H1 (cell line): ENCODE measurements around the gene PTPA. TPM values are rescaled to one million over a fixed set of nuclear protein-coding genes. Genes with fewer than 3 reads are reported as not detected.

Experiments used
- CTCF ChIA-PET: fragments of 300-600 bp; sonication (Branson Sonifier 250); formaldehyde crosslinking; loops from one replicate; lab custom pipeline; 2021; ENCODE audit not compliant: partially characterized antibody; lab: Charles Lee
- POLR2A ChIA-PET: fragments of 300-600 bp; sonication (Branson Sonifier 250); formaldehyde crosslinking; loops from one replicate; lab custom pipeline; 2021; ENCODE audit warnings: inconsistent platforms; ENCODE audit not compliant: partially characterized antibody; lab: Charles Lee
- DNase-seq, 2 experiments: peaks; one replicate each; pipeline versions ENCODE4 v3.0.0 to v3.0.0-alpha.2; 2010 to 2022; ENCODE audit warnings: low spot score in 2 of 2, low read depth in 1 of 2, mixed read lengths in 1 of 2
- FAIRE-seq: peaks from 2 replicates; lab custom pipeline; 2011; peaks lifted over from hg19 to GRCh38; lab: Jason Lieb, UNC
- H2AFZ ChIP-seq: 2 replicates; pipeline ENCODE4 v1.8.1; 2012; ENCODE audit warnings: low read length, inconsistent platforms
- H2AK5ac ChIP-seq: 2 replicates; pipeline ENCODE4 v1.6.1; 2013; ENCODE audit warnings: low read depth, low read length
- H2BK120ac ChIP-seq: replicated peaks from 2 replicates; pipeline ENCODE3; 2013; ENCODE audit warnings: low read depth, low read length, inconsistent platforms
- H2BK12ac ChIP-seq: 2 replicates; pipeline ENCODE4 v1.6.1; 2013; ENCODE audit warnings: low read depth, low read length
- H2BK15ac ChIP-seq: 2 replicates; pipeline ENCODE4 v1.6.1; 2013; ENCODE audit warnings: low read length
- H2BK20ac ChIP-seq: 2 replicates; pipeline ENCODE4 v1.6.1; 2013; ENCODE audit warnings: low read length
- H2BK5ac ChIP-seq: 2 replicates; pipeline ENCODE4 v1.6.1; 2013; ENCODE audit warnings: low read depth, low read length
- H3K14ac ChIP-seq: 2 replicates; pipeline ENCODE4 v1.6.1; 2013; ENCODE audit warnings: inconsistent platforms; ENCODE audit not compliant: insufficient read length
- H3K18ac ChIP-seq: 2 replicates; pipeline ENCODE4 v1.6.1; 2013; ENCODE audit warnings: low read length; ENCODE audit errors: extremely low read depth
- H3K23ac ChIP-seq: 2 replicates; pipeline ENCODE4 v1.6.1; 2013; ENCODE audit warnings: inconsistent platforms; ENCODE audit not compliant: insufficient read length
- H3K23me2 ChIP-seq: 2 replicates; pipeline ENCODE4 v1.6.1; 2013; ENCODE audit warnings: low read depth, low read length
- H3K27ac ChIP-seq: 2 replicates; pipeline ENCODE4 v1.6.1; 2011; ENCODE audit warnings: low read depth, low read length, inconsistent platforms
- H3K27me3 ChIP-seq, 4 experiments: replicated peaks in 1 of 4; 1 replicate in 1 of 4; 2 replicates in 3 of 4; pipeline versions ENCODE4 v1.6.1 to v1.8.1; 2011 to 2013; ENCODE audit warnings: low read length in 3 of 4, mild to moderate bottlenecking in 3 of 4, inconsistent platforms in 2 of 4, mixed read lengths in 2 of 4, moderate library complexity in 1 of 4; ENCODE audit not compliant: control insufficient read depth in 3 of 4, insufficient read depth in 3 of 4; ENCODE audit errors: extremely low read depth in 1 of 4
- H3K36me3 ChIP-seq, 4 experiments: 2 replicates each; pipeline versions ENCODE4 v1.6.1 to v1.8.1; 2011 to 2013; ENCODE audit warnings: mild to moderate bottlenecking in 4 of 4, low read length in 3 of 4, moderate library complexity in 2 of 4, control low read depth in 1 of 4, inconsistent platforms in 1 of 4; ENCODE audit not compliant: insufficient read depth in 4 of 4, control insufficient read depth in 2 of 4
- H3K4ac ChIP-seq: replicated peaks from 2 replicates; pipeline ENCODE3; 2013; ENCODE audit warnings: low read length, low read depth, mixed read lengths, inconsistent platforms; ENCODE audit not compliant: insufficient read length
- H3K4me1 ChIP-seq, 4 experiments: replicated peaks in 1 of 4; 1 replicate in 1 of 4; 2 replicates in 3 of 4; pipeline versions ENCODE4 v1.6.1 to v1.8.1; 2011 to 2013; ENCODE audit warnings: low read length in 3 of 4, inconsistent platforms in 2 of 4, mixed read lengths in 1 of 4; ENCODE audit not compliant: insufficient read depth in 4 of 4, control insufficient read depth in 3 of 4
- H3K4me2 ChIP-seq, 2 experiments: 2 replicates each; pipeline versions ENCODE4 v1.6.1 to v1.8.1; 2011 to 2013; ENCODE audit warnings: low read depth in 2 of 2, low read length in 2 of 2, control low read depth in 1 of 2, inconsistent platforms in 1 of 2, mild to moderate bottlenecking in 1 of 2; ENCODE audit not compliant: insufficient read depth in 1 of 2
- H3K4me3 ChIP-seq, 4 experiments: fragments of 200-600, 300-600 bp in 1 of 4; sonication (generic), shearing (Covaris generic), sonication (Bioruptor Twin) in 1 of 4; 2 replicates each; pipeline versions ENCODE4 v1.5.1 to v1.8.1; 2011 to 2016; ENCODE audit warnings: low read length in 4 of 4, low read depth in 3 of 4, control low read depth in 2 of 4, inconsistent platforms in 2 of 4, mild to moderate bottlenecking in 2 of 4, mixed read lengths in 1 of 4, moderate library complexity in 1 of 4; ENCODE audit not compliant: insufficient read depth in 2 of 4; ENCODE audit errors: extremely low read depth in 1 of 4
- H3K56ac ChIP-seq: replicated peaks from 2 replicates; pipeline ENCODE3; 2013; ENCODE audit warnings: low read depth, mild to moderate bottlenecking, mixed read lengths, low read length, inconsistent platforms; ENCODE audit not compliant: insufficient read length
- H3K79me1 ChIP-seq: 2 replicates; pipeline ENCODE4 v1.6.1; 2013; ENCODE audit warnings: low read depth, low read length, control low read depth
- H3K79me2 ChIP-seq, 2 experiments: 2 replicates each; pipeline versions ENCODE4 v1.6.1 to v1.8.1; 2012 to 2013; ENCODE audit warnings: low read length in 2 of 2, mild to moderate bottlenecking in 2 of 2, inconsistent platforms in 1 of 2; ENCODE audit not compliant: insufficient read depth in 2 of 2, control insufficient read depth in 1 of 2
- H3K9ac ChIP-seq, 4 experiments: replicated peaks in 1 of 4; 1 replicate in 1 of 4; 2 replicates in 3 of 4; pipeline versions ENCODE4 v1.6.1 to v1.8.1; 2011 to 2013; ENCODE audit warnings: low read depth in 3 of 4, low read length in 3 of 4, control low read depth in 2 of 4, mild to moderate bottlenecking in 2 of 4, moderate library complexity in 2 of 4, inconsistent platforms in 1 of 4; ENCODE audit errors: extremely low read depth in 1 of 4
- H3K9me3 ChIP-seq, 2 experiments: 2 replicates each; pipeline versions ENCODE4 v1.6.1 to v1.8.1; 2012 to 2013; ENCODE audit warnings: mild to moderate bottlenecking in 2 of 2, moderate library complexity in 2 of 2, control low read depth in 1 of 2, inconsistent platforms in 1 of 2, low read depth in 1 of 2, low read length in 1 of 2, mixed read lengths in 1 of 2; ENCODE audit not compliant: insufficient read depth in 2 of 2
- H4K20me1 ChIP-seq, 2 experiments: replicated peaks in 1 of 2; 2 replicates each; pipeline versions ENCODE3 to v1.8.1; 2011 to 2013; ENCODE audit warnings: inconsistent platforms in 2 of 2, low read length in 2 of 2, mild to moderate bottlenecking in 1 of 2; ENCODE audit not compliant: insufficient read depth in 2 of 2, control insufficient read depth in 1 of 2
- H4K5ac ChIP-seq: 2 replicates; pipeline ENCODE4 v1.6.1; 2013; ENCODE audit warnings: low read length, low read depth, mixed read lengths, inconsistent platforms; ENCODE audit not compliant: insufficient read length
- H4K8ac ChIP-seq: 2 replicates; pipeline ENCODE4 v1.8.0; 2013; ENCODE audit warnings: mild to moderate bottlenecking, moderate library complexity, low read length, inconsistent platforms; ENCODE audit not compliant: insufficient read depth; ENCODE audit errors: extremely low read depth
- H4K91ac ChIP-seq: replicated peaks from 2 replicates; pipeline ENCODE3; 2013; ENCODE audit warnings: low read length, mixed read lengths, inconsistent platforms; ENCODE audit not compliant: insufficient read length
- ATF3 ChIP-seq: IDR thresholded peaks from 2 replicates; pipeline ENCODE4 v1.6.1; 2011; ENCODE audit warnings: low read depth, mild to moderate bottlenecking, low read length; ENCODE audit not compliant: insufficient read depth
- CBX8 ChIP-seq: fragments of 300-800, 300-1000 bp; sonication (generic); IDR thresholded peaks from 2 replicates; pipeline ENCODE4 v1.7.1; 2016; ENCODE audit warnings: low read depth, low read length, borderline replicate concordance
- FOSL1 ChIP-seq: IDR thresholded peaks from 2 replicates; pipeline ENCODE4 v1.6.1; 2011; ENCODE audit warnings: mild to moderate bottlenecking, low read depth, low read length, moderate library complexity; ENCODE audit not compliant: insufficient read depth
- HDAC6 ChIP-seq: IDR thresholded peaks from one replicate; pipeline ENCODE4 v1.7.1; 2012; ENCODE audit warnings: low read depth, mild to moderate bottlenecking, inconsistent platforms, low read length, moderate library complexity
- KDM1A ChIP-seq: fragments of 200-600, 300-600 bp; sonication (generic); IDR thresholded peaks from 2 replicates; pipeline ENCODE4 v1.7.1; 2016; ENCODE audit warnings: mild to moderate bottlenecking, low read length, borderline replicate concordance
- MAFK ChIP-seq: IDR thresholded peaks from 2 replicates; pipeline ENCODE4 v1.6.1; 2012; ENCODE audit warnings: low read depth, mild to moderate bottlenecking, improper control_type of control experiment, low read length
- RFX5 ChIP-seq: IDR thresholded peaks from 2 replicates; pipeline ENCODE4 v1.6.1; 2011; ENCODE audit warnings: low read depth, low read length, improper control_type of control experiment, borderline replicate concordance
- TCF12 ChIP-seq: IDR thresholded peaks from 2 replicates; pipeline ENCODE4 v1.6.1; 2011; ENCODE audit warnings: low read depth, mild to moderate bottlenecking, low read length
- WGBS, 2 experiments: shearing (Covaris generic) in 1 of 2; methylation state at CpG; one replicate each; pipeline versions ENCODE4 v1.1.6 to v1.1.7; 2013 to 2015; ENCODE audit warnings: low lambda C conversion rate in 2 of 2, mixed read lengths in 2 of 2, inconsistent platforms in 1 of 2, low coverage in 1 of 2, missing lambda C conversion rate in 1 of 2; ENCODE audit not compliant: insufficient replicate concordance in 2 of 2, insufficient coverage in 1 of 2, insufficient read length in 1 of 2; ENCODE audit errors: extremely low coverage in 1 of 2, missing lambda C conversion rate in 1 of 2; 5-methylcytosine and 5-hydroxymethylcytosine counted together
- polyA plus RNA-seq, 7 experiments: library from polyadenylated mRNA; depleted of rRNA in 3 of 7; stranded (reverse) in 5 of 7; unstranded in 2 of 7; fragments of >200 nt in 5 of 7; fragments of 200-250 nt in 2 of 7; gene quantifications; 1 replicate in 5 of 7; 2 replicates in 1 of 7; 4 replicates in 1 of 7; pipeline versions ENCODE4 v1.2.1 to v1.2.3, GENCODE V29; 2011 to 2013; ENCODE audit warnings: missing spikeins in 2 of 7, mixed read lengths in 2 of 7
- total RNA-seq: library from RNA; stranded (reverse); fragmentation: NEBNext Ultra II Directional; extraction: Animal tissue kit (Norgen Biotek cat#: 25700); gene quantifications from 2 replicates; pipeline ENCODE4 v1.2.1, GENCODE V29; 2021
- TF ChIP-seq, protein P1 (sequence below), 3 experiments: IDR thresholded peaks; 1 replicate in 2 of 3; 2 replicates in 1 of 3; pipeline versions ENCODE4 v1.5.1 to v1.6.1; 2011; ENCODE audit warnings: low read length in 3 of 3, mild to moderate bottlenecking in 3 of 3, inconsistent platforms in 2 of 3, low read depth in 1 of 3, moderate library complexity in 1 of 3; ENCODE audit not compliant: insufficient read depth in 1 of 3; ENCODE audit errors: control extremely low read depth in 1 of 3
- TF ChIP-seq, protein P2 (sequence below): IDR thresholded peaks from 2 replicates; pipeline ENCODE4 v1.6.1; 2012; ENCODE audit warnings: inconsistent platforms

Gene PTPA
- total and polyA plus RNA-seq, 2 of the 8 experiments (the other 6 are each of a cell fraction or from before 2014, with no cell fraction given) = 114 to 145 TPM

DNA sequence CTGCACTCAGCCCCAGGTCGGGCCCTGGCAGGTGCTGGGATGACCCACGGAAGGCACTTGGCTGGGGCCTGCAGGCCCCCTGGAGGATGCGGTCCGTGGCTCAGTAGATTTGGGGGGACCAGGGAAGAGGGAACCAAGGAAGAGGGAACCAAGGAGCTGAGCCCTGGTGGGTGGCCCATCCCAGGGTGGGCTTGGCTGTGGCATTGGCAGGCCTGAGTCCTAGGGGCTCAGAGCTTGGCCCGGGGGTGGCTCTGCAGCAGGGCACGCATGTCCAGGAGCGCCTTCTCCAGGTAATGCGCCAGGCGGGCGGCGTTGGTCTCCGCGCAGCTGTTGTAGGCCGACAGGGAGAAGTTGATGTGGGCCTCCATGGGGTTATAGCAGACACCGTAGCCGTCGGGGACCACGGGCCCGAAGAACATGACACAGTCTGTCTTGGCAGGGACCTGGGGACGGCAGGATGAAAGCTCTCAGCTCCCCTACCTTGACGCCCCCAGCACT, 16.0 kb upstream of the PTPA start:
- Histone ChIP-seq H4K8ac (no peak overlapping the region), H2BK12ac (no peak overlapping the region), H3K4ac (no peak overlapping the region), H3K18ac (no peak overlapping the region), H3K14ac (no peak overlapping the region), H3K36me3 (0 out of 8 replicates have a peak, but pooled peaks cover 0 to 3% (median 0%) of the 10 kb centered on the region in 4 experiments), H3K79me1 (no peaks in the 10 kb centered on the region), H2BK15ac (no peak overlapping the region), H2BK5ac (no peak overlapping the region), H3K27ac (no peak overlapping the region), H3K9ac (no peak overlapping the region), H3K4me1 (peaks cover 0 to 1% (median 0%) of the 10 kb centered on the region in 4 experiments; a peak in 2 of 7 replicates), H2AK5ac (no peak overlapping the region), H2AFZ (no peak overlapping the region), H3K27me3 (no peaks in the 10 kb centered on the region), H4K20me1 (no peaks in the 10 kb centered on the region), H3K23me2 (no peaks in the 10 kb centered on the region), H2BK20ac (no peak overlapping the region), H3K56ac (no peak overlapping the region), H3K9me3 (no peaks in the 10 kb centered on the region), H3K23ac (no peak overlapping the region), H4K91ac (no peak overlapping the region), H3K4me2 (no peak overlapping the region), H4K5ac (no peak overlapping the region), H3K79me2 (no peaks in the 10 kb centered on the region), H2BK120ac (no peak overlapping the region), H3K4me3 (no peak overlapping the region)
- DNase-seq (no peak), FAIRE-seq (no peak)
- ChIA-PET POLR2A (interaction anchor here (1.1 to 4.8 kb wide), 4 partner anchors 9 to 17 kb away, joined by 3 to 27 read pairs (median 6); partner anchors contain the start of genes DOLPP1 and PTPA), CTCF (interaction anchor here (0.5 to 2.6 kb wide), 7 partner anchors 8 to 601 kb away, joined by 3 to 12 read pairs (median 4); no protein-coding TSS in a partner anchor)
- 95% methylated on average over 21 of the region's 21 CpGs; no CpG with 5 or more reads in 1 of the 2 experiments for WGBS, 2 experiments
- TF ChIP-seq RFX5 (no peak), CBX8 (no peak), ATF3 (no peak), FOSL1 (no peak), TCF12 (no peak), HDAC6 (no peak), KDM1A (no peak), MAFK (no peak)
- TF ChIP-seq, protein P1, sequence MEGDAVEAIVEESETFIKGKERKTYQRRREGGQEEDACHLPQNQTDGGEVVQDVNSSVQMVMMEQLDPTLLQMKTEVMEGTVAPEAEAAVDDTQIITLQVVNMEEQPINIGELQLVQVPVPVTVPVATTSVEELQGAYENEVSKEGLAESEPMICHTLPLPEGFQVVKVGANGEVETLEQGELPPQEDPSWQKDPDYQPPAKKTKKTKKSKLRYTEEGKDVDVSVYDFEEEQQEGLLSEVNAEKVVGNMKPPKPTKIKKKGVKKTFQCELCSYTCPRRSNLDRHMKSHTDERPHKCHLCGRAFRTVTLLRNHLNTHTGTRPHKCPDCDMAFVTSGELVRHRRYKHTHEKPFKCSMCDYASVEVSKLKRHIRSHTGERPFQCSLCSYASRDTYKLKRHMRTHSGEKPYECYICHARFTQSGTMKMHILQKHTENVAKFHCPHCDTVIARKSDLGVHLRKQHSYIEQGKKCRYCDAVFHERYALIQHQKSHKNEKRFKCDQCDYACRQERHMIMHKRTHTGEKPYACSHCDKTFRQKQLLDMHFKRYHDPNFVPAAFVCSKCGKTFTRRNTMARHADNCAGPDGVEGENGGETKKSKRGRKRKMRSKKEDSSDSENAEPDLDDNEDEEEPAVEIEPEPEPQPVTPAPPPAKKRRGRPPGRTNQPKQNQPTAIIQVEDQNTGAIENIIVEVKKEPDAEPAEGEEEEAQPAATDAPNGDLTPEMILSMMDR (IDR thresholded peaks at IDR 0.05; ENCODE audit: control extremely low read depth in 1 of 3, insufficient read depth in 1 of 3, low read depth in 1 of 3, low read length in 3 of 3) = no peak
- TF ChIP-seq, protein P2, sequence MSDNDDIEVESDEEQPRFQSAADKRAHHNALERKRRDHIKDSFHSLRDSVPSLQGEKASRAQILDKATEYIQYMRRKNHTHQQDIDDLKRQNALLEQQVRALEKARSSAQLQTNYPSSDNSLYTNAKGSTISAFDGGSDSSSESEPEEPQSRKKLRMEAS = no peak
